ENCODE results near the gene IL1RL2. TPM values are rescaled to one million over a fixed set of nuclear protein-coding genes. Genes with fewer than 3 reads are reported as not detected.

IL1RL2 gene
- total and polyA plus RNA-seq, 2 of the 4 experiments (the other 2 are of a cell fraction), result 0.09 to 0.36 TPM

- in situ Hi-C loops (cut with MboI; ENCODE audit: low sequenced_read_pairs) (no loop called here), intact Hi-C loops (cut with micrococcal nuclease) (no loop called here), dilution Hi-C loops (cut with HindIII; ENCODE audit: low sequenced_read_pairs, unreplicated experiment) (no loop called here)
- no peak overlapping the region for H3K4me2 ChIP-seq (ENCODE audit: low read depth, low read length)
- no peaks in the 10 kb centered on the region for H3K9me1 ChIP-seq (ENCODE audit: insufficient read depth, low read length)
- POLR2A ChIA-PET (ENCODE audit: unreplicated experiment), result no interaction called here
- H3K36me3 ChIP-seq (ENCODE audit: control insufficient read depth, insufficient read depth, low read length), result no peaks in the 10 kb centered on the region
- ATAC-seq (ENCODE audit: low read depth) (no peak), DNase-seq (no peak)
- H2AK9ac ChIP-seq (replicated peaks; ENCODE audit: low read depth, low read length, poor library complexity), result no peak overlapping the region
- no TSS peak for BruUV-seq (replicated peaks)
- no peak overlapping the region for H4K8ac ChIP-seq (ENCODE audit: low read depth in 2 of 2, low read length in 2 of 2)
- no peaks in the 10 kb centered on the region for H4K20me1 ChIP-seq (ENCODE audit: insufficient read depth, low read length)
- no peak overlapping the region for H3K9ac ChIP-seq (ENCODE audit: low read depth, low read length)
- H2AK5ac ChIP-seq (ENCODE audit: low read depth, low read length), result no peak overlapping the region
- H2BK120ac ChIP-seq (ENCODE audit: low read depth, low read length), result no peak overlapping the region
- CTCF ChIA-PET, result no interaction called here
- WGBS, 2 experiments (ENCODE audit: extremely low coverage in 2 of 2, insufficient read length in 1 of 2), result 67% methylated on average over 1 of the region's 5 CpGs; no CpG with 5 or more reads in 1 of the 2 experiments
- H3K4me1 ChIP-seq (ENCODE audit: control insufficient read depth, insufficient read depth, low read length), result no peaks in the 10 kb centered on the region
- no peak overlapping the region for H2BK20ac ChIP-seq (ENCODE audit: low read depth, low read length)
- H3K27me3 ChIP-seq (ENCODE audit: control insufficient read depth, insufficient read depth, low read length), result no peaks in the 10 kb centered on the region
- H3K27ac ChIP-seq (ENCODE audit: insufficient read depth, low read length), result no peak overlapping the region
- no peak overlapping the region for H3K56ac ChIP-seq (ENCODE audit: extremely low read depth, insufficient read depth, low read length)
- H3K14ac ChIP-seq (replicated peaks; ENCODE audit: low read depth, low read length), result no peak overlapping the region
- H2BK15ac ChIP-seq (ENCODE audit: low read depth, low read length), result no peak overlapping the region
- no peak overlapping the region for H3K4me3 ChIP-seq (ENCODE audit: insufficient read depth, low read depth, low read length)
- H3K18ac ChIP-seq (ENCODE audit: low read depth, low read length), result no peak overlapping the region
- H2BK5ac ChIP-seq (ENCODE audit: low read depth, low read length, poor library complexity, severe bottlenecking), result no peak overlapping the region
- H3K23ac ChIP-seq (ENCODE audit: low read depth, low read length), result no peak overlapping the region
- H4K5ac ChIP-seq (ENCODE audit: low read depth, low read length), result no peak overlapping the region
- no peak for TF ChIP-seq RAD21 (IDR thresholded peaks at IDR 0.05; ENCODE audit: low read length)
- no peak for TF ChIP-seq MAZ (IDR thresholded peaks at IDR 0.05; ENCODE audit: borderline replicate concordance, low read depth, low read length)
- TF ChIP-seq CHD1 (IDR thresholded peaks at IDR 0.05; ENCODE audit: low read depth, low read length), result no peak
- no peak for TF ChIP-seq ELK1 (IDR thresholded peaks at IDR 0.05; ENCODE audit: borderline replicate concordance, low read depth, low read length)
- no peak for TF ChIP-seq FOS (IDR thresholded peaks at IDR 0.05; ENCODE audit: low read depth, low read length)
- TF ChIP-seq RCOR1 (IDR thresholded peaks at IDR 0.05; ENCODE audit: insufficient replicate concordance, low read length), result no peak
- no peak overlapping the region for H3K4ac ChIP-seq (ENCODE audit: low read depth, low read length)
- H3K79me1 ChIP-seq (ENCODE audit: low read depth in 1 of 2, low read length in 2 of 2), result no peaks in the 10 kb centered on the region
- no peak overlapping the region for H2AFZ ChIP-seq (replicated peaks; ENCODE audit: low read length, poor library complexity)
- no peaks in the 10 kb centered on the region for H3K9me3 ChIP-seq (ENCODE audit: control insufficient read depth, insufficient read depth, low read length)
- no peak overlapping the region for H4K91ac ChIP-seq (ENCODE audit: insufficient read depth, low read depth, low read length)
Measured at GRCh38 chr2:102206666-102207341, 20.0 kb downstream of the IL1RL2 start.

All from IMR-90 (cell line).